Right cardiac atrium (tissue), 5 donors: Measurements from ENCODE around the gene LALBA. TPM values are rescaled to one million over a fixed set of nuclear protein-coding genes. Genes with fewer than 3 reads are reported as not detected.
"Not testable (repeated sequence)": the region's sequence is repeated elsewhere in the genome, so short reads cannot be mapped to it uniquely, and the experiment has no call there.

Experiments used
- ATAC-seq, 2 donors: fragments of 200-7000 bp; cut with Tn5 transposase; one replicate each; pipeline versions ENCODE4 v1.8.0 to v1.9.1; 2020; ENCODE audit warnings: moderate library complexity in 2 of 2, mild to moderate bottlenecking in 1 of 2
- DNase-seq, 3 donors: peaks; one replicate each; pipeline ENCODE4 v3.0.0-alpha.2; 2020
- H3K27ac ChIP-seq: one replicate; pipeline ENCODE4 v1.5.1; 2013; ENCODE audit warnings: mild to moderate bottlenecking, low read length, control low read depth, moderate library complexity
- H3K27me3 ChIP-seq: one replicate; pipeline ENCODE4 v1.6.1; 2013; ENCODE audit not compliant: control insufficient read depth, insufficient read depth
- H3K4me1 ChIP-seq: one replicate; pipeline ENCODE4 v1.6.1; 2013; ENCODE audit warnings: low read length; ENCODE audit not compliant: control insufficient read depth, insufficient read depth
- H3K4me3 ChIP-seq: one replicate; pipeline ENCODE4 v1.5.1; 2013; ENCODE audit warnings: low read length, control low read depth
- H3K9me3 ChIP-seq: one replicate; pipeline ENCODE4 v1.6.1; 2013; ENCODE audit warnings: low read length; ENCODE audit not compliant: control insufficient read depth
- WGBS: extraction: QIAGEN DNeasy Blood & Tissue Kit; methylation state at CpG from one replicate; pipeline ENCODE4 v1.1.7; 2013; 5-methylcytosine and 5-hydroxymethylcytosine counted together
- intact Hi-C, 4 donors: fragments of 100-400 bp; cut with DNase I; formaldehyde crosslinking; loops; one replicate each; pipeline versions ENCODE4 v1.11.0 to v1.14.0; 2022 to 2023
- polyA plus RNA-seq: library from polyadenylated mRNA; stranded (reverse); fragments of 200-250 nt; gene quantifications from one replicate; pipeline ENCODE4 v1.2.3, GENCODE V29; 2013
- total RNA-seq, 4 donors: library from RNA; stranded (reverse); fragmentation: NEBNext Ultra II Directional; extraction: Animal tissue kit (Norgen Biotek cat#: 25700); gene quantifications; one replicate each; pipeline ENCODE4 v1.2.1, GENCODE V29; 2021
- donor health status: healthy with polysubstance abuse.
- donor health status: DM: no; HTN: yes; CAD: no.
- donor health status: DM: no; HTN: no; CAD: no.
- donor health status: DM: no; HTN: yes; CAD: no; lungs with severe emphysema.
- donor health status: DM: yes; HTN: yes; CAD: no.

Gene LALBA
- total and polyA plus RNA-seq, 5 donors = not detected

DNA sequence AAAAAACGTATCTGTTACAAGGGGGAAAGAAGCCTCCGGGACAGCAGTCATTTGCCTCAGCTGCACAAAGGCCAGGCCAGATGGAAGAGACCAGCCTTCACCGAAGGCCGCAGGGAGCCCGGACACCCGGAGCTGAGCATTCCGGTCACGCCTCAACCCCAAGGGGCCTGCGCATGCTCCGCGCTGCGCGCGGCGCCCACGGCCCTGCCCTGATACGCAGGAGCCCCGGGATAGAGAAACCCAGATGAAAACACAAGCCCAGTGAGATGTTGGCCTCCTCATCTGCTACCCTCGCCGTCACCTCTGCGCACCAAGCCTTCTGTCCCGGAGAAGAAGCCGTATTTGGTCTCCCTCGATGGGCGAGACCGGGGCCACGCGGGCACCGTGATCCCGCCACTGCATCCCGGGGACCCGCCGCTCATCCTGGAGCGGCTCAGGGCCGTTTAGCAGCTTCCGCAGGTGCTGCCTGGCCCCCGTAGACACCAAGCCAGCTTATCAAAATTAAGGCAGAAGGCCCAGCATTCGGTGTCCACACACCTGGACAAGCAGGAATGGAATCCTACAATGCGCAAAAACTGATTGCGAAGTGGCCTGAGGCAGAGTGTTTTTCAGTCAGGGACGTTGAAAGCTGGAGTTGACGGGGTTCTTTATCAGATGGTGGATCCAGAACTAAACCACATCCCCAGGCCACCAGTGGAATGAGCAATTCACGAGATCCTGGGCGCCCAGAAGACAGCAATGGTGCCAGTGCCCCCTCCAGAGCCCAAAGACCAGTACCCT is 41.8 kb downstream of the LALBA start:
- 92% methylated on average over 44 of the region's 44 CpGs for WGBS
- no peaks in the 10 kb centered on the region for H3K27me3 ChIP-seq
- ATAC-seq (no peak), DNase-seq (peak in 1 of 3 donors; percentile 18)
- intact Hi-C loops = no loop called here
- H3K9me3 ChIP-seq = no peaks in the 10 kb centered on the region
- H3K27ac ChIP-seq = no peak overlapping the region
- H3K4me1 ChIP-seq = no peaks in the 10 kb centered on the region
- no peak overlapping the region for H3K4me3 ChIP-seq

DNA sequence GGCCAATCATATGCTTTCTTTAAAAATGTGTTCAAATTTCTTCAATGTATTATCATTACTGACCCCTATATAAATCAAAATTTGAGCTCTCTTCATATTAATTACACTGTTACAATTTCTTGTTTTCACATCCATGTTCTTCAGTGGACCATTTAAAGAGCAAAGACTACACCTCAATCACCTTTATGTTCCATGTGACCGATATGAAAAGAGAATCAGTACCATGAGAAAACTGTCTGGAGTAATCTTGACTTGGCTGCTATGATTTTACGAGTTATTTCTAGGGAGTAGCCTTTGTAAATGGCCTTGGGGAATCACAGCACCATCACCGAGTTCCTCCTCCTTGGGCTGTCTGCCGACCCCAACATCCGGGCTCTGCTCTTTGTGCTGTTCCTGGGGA is 44.5 kb downstream of the LALBA start, which contains the start of gene OR8S1:
Gene OR8S1 (plus strand): TSS at position 301 of the 400 bp plus-strand sequence. CDS start 0 bp downstream, at position 301.
- intact Hi-C loops = no loop called here
- WGBS = 88% methylated on average over 5 of the region's 5 CpGs

DNA sequence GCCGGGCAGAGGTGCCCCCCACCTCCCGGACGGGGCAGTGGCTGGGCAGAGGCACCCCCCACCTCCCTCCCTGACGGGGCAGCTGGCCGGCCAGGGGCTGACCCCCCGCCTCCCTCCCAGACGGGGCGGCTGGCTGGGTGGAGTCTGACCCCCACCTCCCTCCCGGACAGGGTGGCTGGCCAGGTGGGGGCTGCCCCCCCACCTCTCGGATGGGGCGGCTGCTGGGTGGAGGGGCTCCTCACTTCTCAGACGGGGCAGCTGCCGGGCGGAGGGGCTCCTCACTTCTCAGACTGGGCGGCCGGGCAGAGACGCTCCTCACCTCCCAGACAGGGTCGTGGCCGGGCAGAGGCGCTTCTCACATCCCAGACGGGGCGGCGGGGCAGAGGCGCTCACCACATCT is 49.5 kb downstream of the LALBA start:
- intact Hi-C loops, ATAC-seq, H3K27ac ChIP-seq, H3K27me3 ChIP-seq, H3K4me3 ChIP-seq, H3K9me3 ChIP-seq, H3K4me1 ChIP-seq: not testable (repeated sequence)
- WGBS = 90% methylated on average over 24 of the region's 24 CpGs
- DNase-seq = peak in 2 of 3 donors; percentile 26 to 56

More for the DNA sequence above, 44.5 kb downstream of the LALBA start, which contains the start of gene OR8S1:
- no peak for DNase-seq
- H3K27ac ChIP-seq = no peak within 1 kb of the TSS
- ATAC-seq = no peak
- no peaks in the 10 kb centered on the region for H3K9me3 ChIP-seq
- H3K27me3 ChIP-seq = no peaks in the 10 kb centered on the region
- no peaks in the 10 kb centered on the region for H3K4me1 ChIP-seq
- no peak within 1 kb of the TSS for H3K4me3 ChIP-seq

Other genes with a start within 250 kb of the LALBA start
- gene ZNF641, start 219.1 kb downstream of the LALBA start, total RNA-seq = 10 to 100 TPM; 11.5 to 20.7 (median 15.6) TPM
- 4.0 TPM for gene ZNF641, start 219.1 kb downstream of the LALBA start, polyA plus RNA-seq
- gene ANP32D, start 97.5 kb downstream of the LALBA start, total RNA-seq = not detected
- gene ANP32D, start 97.5 kb downstream of the LALBA start, polyA plus RNA-seq = not detected
- not detected for gene C12orf54, start 87.5 kb downstream of the LALBA start, total RNA-seq
- not detected for gene C12orf54, start 87.5 kb downstream of the LALBA start, polyA plus RNA-seq
- not detected for gene OR8S1, start 44.4 kb downstream of the LALBA start, total RNA-seq
- gene OR8S1, start 44.4 kb downstream of the LALBA start, polyA plus RNA-seq = not detected
- 10 to 100 TPM; 22.1 to 25.4 (median 23.8) TPM for gene KANSL2, start 112.2 kb upstream of the LALBA start, total RNA-seq
- 21.4 TPM for gene KANSL2, start 112.2 kb upstream of the LALBA start, polyA plus RNA-seq
- 10 to 100 TPM; 18.8 to 23.7 (median 21.9) TPM for gene CCNT1, start 146.7 kb upstream of the LALBA start, total RNA-seq
- 3.9 TPM for gene CCNT1, start 146.7 kb upstream of the LALBA start, polyA plus RNA-seq
- 100 to 1,000 TPM in 1 of 4 donors, 10 to 100 TPM in 3; 75.0 to 125 (median 96.6) TPM for gene ADCY6, start 219.0 kb upstream of the LALBA start, total RNA-seq
- gene ADCY6, start 219.0 kb upstream of the LALBA start, polyA plus RNA-seq = 51.4 TPM
- 1 to 10 TPM; 6.1 to 7.6 (median 7.1) TPM for gene CACNB3, start 248.4 kb upstream of the LALBA start, total RNA-seq
- gene CACNB3, start 248.4 kb upstream of the LALBA start, polyA plus RNA-seq = 3.5 TPM